Fibroblast of the aortic adventitia (primary cell): ENCODE data around the gene CAMK2G. TPM values are rescaled to one million over a fixed set of nuclear protein-coding genes. Genes with fewer than 3 reads are reported as not detected.

ENCODE experiments used
- DNase-seq: peaks from one replicate; pipeline ENCODE4 v3.0.0-alpha.2; 2010; ENCODE audit warnings: low read depth
- H3K4me3 ChIP-seq: 2 replicates; pipeline ENCODE4 v1.5.1; 2011; ENCODE audit warnings: low read depth, mild to moderate bottlenecking, control low read depth, low read length, moderate library complexity
- total RNA-seq: library from RNA; depleted of rRNA; stranded (reverse); fragments of >200 nt; gene quantifications from 2 replicates; pipeline ENCODE4 v1.2.3, GENCODE V29; 2012; ENCODE audit warnings: low replicate concordance
- TF ChIP-seq, protein P1 (sequence below): IDR thresholded peaks from 2 replicates; pipeline ENCODE4 v1.5.1; 2011; ENCODE audit warnings: mild to moderate bottlenecking, low read length, control low read depth, inconsistent platforms; ENCODE audit not compliant: insufficient read depth

Gene CAMK2G
- total RNA-seq, 1 donor, result 25.8 TPM

DNA sequence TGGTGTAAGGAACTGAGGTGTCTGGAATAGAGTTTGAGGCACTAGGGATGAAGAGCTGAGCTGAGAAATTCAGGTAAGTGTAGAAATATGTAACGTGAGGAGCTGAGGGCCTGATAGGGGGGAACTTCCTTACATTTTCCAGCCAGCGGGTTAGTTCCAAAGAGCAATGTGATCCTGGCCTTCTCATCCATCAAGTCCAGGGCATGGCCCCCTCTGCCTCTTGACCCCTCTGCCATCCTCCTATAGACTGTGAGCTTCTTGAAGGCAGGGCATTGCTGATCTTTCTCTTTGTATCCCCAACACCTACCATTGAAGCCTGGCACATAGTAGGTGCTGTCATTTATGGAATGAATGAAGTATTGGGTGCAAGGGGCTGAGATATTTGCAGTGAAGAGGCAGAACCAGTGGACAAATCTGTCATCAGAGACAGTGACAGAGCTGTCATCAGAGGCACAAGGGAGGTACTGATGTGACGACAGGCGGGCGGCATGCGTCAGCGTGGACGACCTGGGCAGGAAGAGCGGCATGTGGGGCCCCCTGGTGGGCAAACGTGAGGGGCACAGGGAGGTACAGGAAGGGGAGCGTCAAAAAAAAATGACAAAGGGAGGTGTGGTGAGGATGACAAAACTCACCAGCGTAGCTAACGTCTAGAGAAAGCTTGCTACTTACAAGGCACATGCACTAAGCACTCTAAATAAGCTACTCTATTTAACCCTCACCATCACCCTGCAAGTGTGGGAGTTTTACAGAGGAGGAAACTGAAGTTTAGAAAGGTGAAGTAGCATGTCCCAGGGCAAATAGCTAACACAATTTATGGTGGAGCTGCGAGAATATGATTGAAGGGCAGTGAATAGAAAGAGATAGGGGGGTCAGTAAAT is 5.2 kb upstream of the CAMK2G start:
- H3K4me3 ChIP-seq, result no peak overlapping the region
- DNase-seq, result peak; percentile 78
- TF ChIP-seq, protein P1, sequence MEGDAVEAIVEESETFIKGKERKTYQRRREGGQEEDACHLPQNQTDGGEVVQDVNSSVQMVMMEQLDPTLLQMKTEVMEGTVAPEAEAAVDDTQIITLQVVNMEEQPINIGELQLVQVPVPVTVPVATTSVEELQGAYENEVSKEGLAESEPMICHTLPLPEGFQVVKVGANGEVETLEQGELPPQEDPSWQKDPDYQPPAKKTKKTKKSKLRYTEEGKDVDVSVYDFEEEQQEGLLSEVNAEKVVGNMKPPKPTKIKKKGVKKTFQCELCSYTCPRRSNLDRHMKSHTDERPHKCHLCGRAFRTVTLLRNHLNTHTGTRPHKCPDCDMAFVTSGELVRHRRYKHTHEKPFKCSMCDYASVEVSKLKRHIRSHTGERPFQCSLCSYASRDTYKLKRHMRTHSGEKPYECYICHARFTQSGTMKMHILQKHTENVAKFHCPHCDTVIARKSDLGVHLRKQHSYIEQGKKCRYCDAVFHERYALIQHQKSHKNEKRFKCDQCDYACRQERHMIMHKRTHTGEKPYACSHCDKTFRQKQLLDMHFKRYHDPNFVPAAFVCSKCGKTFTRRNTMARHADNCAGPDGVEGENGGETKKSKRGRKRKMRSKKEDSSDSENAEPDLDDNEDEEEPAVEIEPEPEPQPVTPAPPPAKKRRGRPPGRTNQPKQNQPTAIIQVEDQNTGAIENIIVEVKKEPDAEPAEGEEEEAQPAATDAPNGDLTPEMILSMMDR, result peak; percentile 90

DNA sequence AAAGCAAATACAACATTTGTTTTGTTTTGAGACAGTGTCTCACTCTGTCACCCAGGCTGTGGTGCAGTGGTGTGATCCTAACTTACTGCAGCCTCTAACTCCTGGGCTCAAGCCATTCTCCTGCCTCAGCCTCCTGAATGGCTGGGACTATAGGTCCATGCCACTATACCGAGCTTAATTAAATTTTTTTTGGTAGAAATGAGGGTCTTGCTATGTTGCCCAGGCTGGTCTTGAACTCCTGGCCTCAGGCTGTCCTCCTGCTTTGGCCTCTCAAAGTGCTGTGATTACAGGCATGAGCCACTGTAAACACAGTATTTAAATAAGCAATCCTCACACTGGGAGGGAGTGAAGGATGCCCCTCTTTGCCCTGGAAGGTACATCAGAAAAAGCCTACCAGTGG is 4.0 kb upstream of the CAMK2G start:
- TF ChIP-seq, protein P1, result no peak
- no peak for DNase-seq
- H3K4me3 ChIP-seq, result no peak overlapping the region

DNA sequence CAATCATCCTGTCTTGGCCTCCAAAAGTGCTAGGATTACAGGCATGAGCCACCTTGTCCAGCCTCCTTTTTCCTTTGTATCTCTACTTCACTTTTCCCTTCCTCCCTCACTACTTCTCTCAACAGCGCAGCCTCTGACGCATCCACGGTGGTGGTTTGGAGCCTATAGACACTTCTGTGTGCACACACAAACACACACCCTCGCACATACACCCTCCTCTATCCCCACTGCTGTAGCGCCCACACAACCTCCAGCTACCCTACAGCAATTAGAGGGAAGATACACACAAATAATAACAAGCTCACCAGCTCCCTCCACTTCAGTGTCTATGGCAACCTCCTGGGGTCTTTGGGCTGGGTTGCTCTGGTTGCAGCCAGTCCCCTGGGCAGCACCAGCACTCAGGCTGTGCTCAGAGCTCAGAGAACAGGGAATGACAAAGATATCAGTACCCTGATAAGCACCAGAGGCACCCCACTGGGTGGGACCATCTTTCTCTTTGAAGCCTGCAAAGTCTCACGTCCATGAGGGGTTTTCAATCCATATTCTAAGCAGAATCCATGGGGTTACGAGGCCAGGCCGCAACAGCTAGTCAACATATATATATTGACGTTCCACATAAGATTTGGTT is 3.3 kb upstream of the CAMK2G start:
- TF ChIP-seq, protein P1, result no peak
- DNase-seq, result no peak
- H3K4me3 ChIP-seq, result no peak overlapping the region

DNA sequence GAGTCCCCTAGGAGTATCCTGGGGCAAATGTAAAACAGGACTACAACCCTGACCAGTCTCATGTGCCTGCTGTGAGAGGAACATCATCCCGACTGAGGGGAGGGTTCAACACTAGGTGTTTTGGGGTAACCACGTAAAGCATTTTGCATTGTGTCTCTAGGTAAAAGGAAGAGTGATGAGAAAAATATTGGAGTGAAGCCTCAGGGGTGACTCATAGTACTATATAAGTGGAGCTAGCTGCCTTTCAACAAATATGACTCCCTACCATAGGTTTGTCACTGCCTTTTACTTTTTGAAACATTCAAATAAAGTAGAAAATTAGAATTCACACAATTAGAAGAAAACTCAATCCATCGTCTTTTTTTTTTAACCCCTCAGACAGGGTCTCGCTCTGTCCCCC is 2.6 kb upstream of the CAMK2G start:
- peak; percentile 43 for DNase-seq
- H3K4me3 ChIP-seq, result no peak overlapping the region
- TF ChIP-seq, protein P1, result no peak

DNA sequence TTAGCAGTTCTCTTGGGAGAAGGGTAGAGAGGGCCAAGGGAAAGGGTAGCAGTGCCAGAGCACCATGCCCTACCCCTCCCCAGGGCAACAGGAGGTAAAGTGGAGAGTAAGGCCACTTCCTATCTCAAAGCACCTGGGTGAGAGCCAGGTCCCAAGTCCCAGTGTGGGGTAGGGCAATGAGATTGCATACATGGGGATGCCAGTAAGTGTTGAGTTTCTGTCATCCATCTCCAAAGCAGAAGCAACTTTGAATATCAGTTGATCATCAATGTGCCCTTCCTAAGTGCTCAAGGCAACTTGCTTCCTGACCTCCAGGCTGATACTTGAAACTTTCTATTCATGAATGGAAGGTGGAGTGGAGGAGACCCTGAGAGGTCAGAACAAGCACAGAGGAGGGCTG is 2.2 kb upstream of the CAMK2G start:
- DNase-seq, result no peak
- TF ChIP-seq, protein P1, result no peak
- no peak overlapping the region for H3K4me3 ChIP-seq

DNA sequence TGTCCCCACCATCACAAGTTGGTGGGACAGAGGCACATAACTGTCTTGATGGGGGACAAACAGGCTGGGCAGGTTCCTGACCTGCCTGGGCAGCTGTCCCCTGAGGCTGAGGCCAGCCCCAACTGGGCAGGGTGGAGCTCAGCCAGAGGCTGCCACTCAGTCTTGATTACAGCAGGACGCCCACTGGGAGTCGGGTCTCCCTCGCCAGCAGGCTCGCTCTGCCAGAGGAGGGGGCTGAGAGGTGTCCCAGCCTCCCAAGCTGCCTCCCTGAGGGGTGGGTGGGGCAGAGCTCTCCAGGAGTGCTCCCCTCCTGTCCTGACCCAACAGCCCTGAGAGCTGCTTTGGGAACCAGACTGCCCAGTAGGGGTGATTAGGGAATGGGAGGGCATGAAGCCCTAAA is 1.8 kb upstream of the CAMK2G start:
- no peak for DNase-seq
- H3K4me3 ChIP-seq, result no peak overlapping the region
- TF ChIP-seq, protein P1, result no peak
